Sciatic nerve (tissue), 2 donors: ENCODE measurements around the gene PTGDS. TPM values are rescaled to one million over a fixed set of nuclear protein-coding genes. Genes with fewer than 3 reads are reported as not detected.
A peak's percentile ranks its signal among the peaks of the same experiment; 100 is the strongest.

Experiments used
- ATAC-seq: fragments of 200-7000 bp; cut with Tn5 transposase; one replicate; pipeline ENCODE4 v1.9.1; 2020; ENCODE audit warnings: mild to moderate bottlenecking, moderate library complexity
- DNase-seq: peaks from one replicate; pipeline ENCODE4 v3.0.0-alpha.2; 2020; ENCODE audit warnings: low spot score
- intact Hi-C: fragments of 100-400 bp; cut with DNase I; formaldehyde crosslinking; loops from one replicate; pipeline ENCODE4 v1.14.2; 2022
- total RNA-seq: library from RNA; stranded (reverse); fragmentation: NEBNext Ultra II Directional; extraction: Animal tissue kit (Norgen Biotek cat#: 25700); gene quantifications from one replicate; pipeline ENCODE4 v1.2.1, GENCODE V29; 2021
- donor health status: DM: no; HTN: no; CAD: no.
- donor health status: DM: no; HTN: no; CAD: no.

The PTGDS gene
- total RNA-seq, 1 donor from 2014 or later: 1,668 TPM

- DNase-seq: no peak
- no peak for ATAC-seq
- intact Hi-C loops: no loop called here
Measured at GRCh38 chr9:137014166-137014565, 36.9 kb downstream of the PTGDS start.

- DNase-seq (no peak), ATAC-seq (no peak)
- intact Hi-C loops: no loop called here
Measured at GRCh38 chr9:137014776-137015539, 37.7 kb downstream of the PTGDS start.

- ATAC-seq (no peak), DNase-seq (no peak)
- intact Hi-C loops: no loop called here
Measured at GRCh38 chr9:137015540-137015930, 38.2 kb downstream of the PTGDS start.

- no peak for DNase-seq
- ATAC-seq: no peak
- intact Hi-C loops: no loop called here
Measured at GRCh38 chr9:137015976-137016375, 38.7 kb downstream of the PTGDS start.

- intact Hi-C loops: no loop called here
- no peak for DNase-seq
- ATAC-seq: no peak
Measured at GRCh38 chr9:137016436-137016835, 39.1 kb downstream of the PTGDS start.

GRCh38 chr9:137017071-137017470 is 39.8 kb downstream of the PTGDS start:
- ATAC-seq: no peak
- intact Hi-C loops: no loop called here
- no peak for DNase-seq

GRCh38 chr9:137017791-137018497 is 40.6 kb downstream of the PTGDS start:
- ATAC-seq (no peak), DNase-seq (no peak)
- intact Hi-C loops: no loop called here

GRCh38 chr9:137018761-137019559 is 41.7 kb downstream of the PTGDS start:
- intact Hi-C loops: no loop called here
- DNase-seq: no peak
- ATAC-seq: no peak

GRCh38 chr9:137019891-137020683 is 42.8 kb downstream of the PTGDS start:
- intact Hi-C loops: loop anchor here (10.0 kb wide), 1 partner anchor 175 kb away; the partner anchor contains the start of genes AJM1 and PHPT1
- DNase-seq: no peak
- no peak for ATAC-seq

GRCh38 chr9:137020771-137021567 is 43.7 kb downstream of the PTGDS start:
- no peak for ATAC-seq
- DNase-seq: no peak
- intact Hi-C loops: loop anchor here (10.0 kb wide), 1 partner anchor 176 kb away; the partner anchor contains the start of genes AJM1 and PHPT1

- intact Hi-C loops: loop anchor here (10.0 kb wide), 1 partner anchor 177 kb away; the partner anchor contains the start of genes AJM1 and PHPT1
- DNase-seq: no peak
Measured at GRCh38 chr9:137021568-137021978, 44.3 kb downstream of the PTGDS start.

GRCh38 chr9:137021979-137022661 is 44.8 kb downstream of the PTGDS start:
- peak; percentile 58 for ATAC-seq
- intact Hi-C loops: loop anchor here (10.0 kb wide), 1 partner anchor 177 kb away; the partner anchor contains the start of genes AJM1 and PHPT1
- peak; percentile 81 for DNase-seq

More at GRCh38 chr9:137021568-137021978, 44.3 kb downstream of the PTGDS start:
- no peak for ATAC-seq

GRCh38 chr9:137022662-137023008 is 45.3 kb downstream of the PTGDS start:
- intact Hi-C loops: loop anchor here (10.0 kb wide), 1 partner anchor 178 kb away; the partner anchor contains the start of genes AJM1 and PHPT1
- DNase-seq (no peak), ATAC-seq (no peak)

- intact Hi-C loops: loop anchor here (10.0 kb wide), 1 partner anchor 178 kb away; the partner anchor contains the start of genes AJM1 and PHPT1
- peak; percentile 1 for ATAC-seq
- DNase-seq: no peak
Measured at GRCh38 chr9:137023157-137023556, 45.9 kb downstream of the PTGDS start.

- no peak for ATAC-seq
- intact Hi-C loops: loop anchor here (10.0 kb wide), 1 partner anchor 179 kb away; the partner anchor contains the start of genes AJM1 and PHPT1
- DNase-seq: no peak
Measured at GRCh38 chr9:137023583-137023991, 46.3 kb downstream of the PTGDS start.

- DNase-seq: peak; percentile 89
- intact Hi-C loops: loop anchor here (10.0 kb wide), 1 partner anchor 181 kb away; the partner anchor contains the start of genes AJM1 and PHPT1
- peak; percentile 53 for ATAC-seq
Measured at GRCh38 chr9:137025517-137025966, 48.2 kb downstream of the PTGDS start.

- DNase-seq (no peak), ATAC-seq (no peak)
- intact Hi-C loops: loop anchor here (10.0 kb wide), 1 partner anchor 182 kb away; the partner anchor contains the start of genes AJM1 and PHPT1
Measured at GRCh38 chr9:137026384-137026783, 49.1 kb downstream of the PTGDS start.
